Spleen (tissue), 7 donors: ENCODE results near the gene RPP30.

Source experiments
- POLR2A ChIP-seq, 3 donors: fragments of 450-650 bp; IDR thresholded peaks; one replicate each; pipeline ENCODE4 v1.5.1; 2017; ENCODE audit warnings: antibody characterized with exemption in 3 of 3, mild to moderate bottlenecking in 1 of 3
- TF ChIP-seq, protein P1 (sequence below), 11 experiments: fragments of 200-600 bp in 7 of 11; fragments of 450-650 bp in 4 of 11; sonication (generic) in 4 of 11; IDR thresholded peaks in 8 of 11; conservative IDR thresholded peaks in 3 of 11; 1 replicate in 7 of 11; 2 replicates in 4 of 11; pipeline versions ENCODE4 v1.4.0 to v1.8.0; 2016 to 2021; ENCODE audit warnings: antibody characterized with exemption in 11 of 11, inconsistent platforms in 4 of 11, mild to moderate bottlenecking in 1 of 11
- donor health status: DM: no; HTN: no; CAD: no; lungs with moderate emphysema.
- donor health status: DM: no; HTN: no; CAD: no.
- donor health status: DM: no; HTN: no; CAD: no.

DNA sequence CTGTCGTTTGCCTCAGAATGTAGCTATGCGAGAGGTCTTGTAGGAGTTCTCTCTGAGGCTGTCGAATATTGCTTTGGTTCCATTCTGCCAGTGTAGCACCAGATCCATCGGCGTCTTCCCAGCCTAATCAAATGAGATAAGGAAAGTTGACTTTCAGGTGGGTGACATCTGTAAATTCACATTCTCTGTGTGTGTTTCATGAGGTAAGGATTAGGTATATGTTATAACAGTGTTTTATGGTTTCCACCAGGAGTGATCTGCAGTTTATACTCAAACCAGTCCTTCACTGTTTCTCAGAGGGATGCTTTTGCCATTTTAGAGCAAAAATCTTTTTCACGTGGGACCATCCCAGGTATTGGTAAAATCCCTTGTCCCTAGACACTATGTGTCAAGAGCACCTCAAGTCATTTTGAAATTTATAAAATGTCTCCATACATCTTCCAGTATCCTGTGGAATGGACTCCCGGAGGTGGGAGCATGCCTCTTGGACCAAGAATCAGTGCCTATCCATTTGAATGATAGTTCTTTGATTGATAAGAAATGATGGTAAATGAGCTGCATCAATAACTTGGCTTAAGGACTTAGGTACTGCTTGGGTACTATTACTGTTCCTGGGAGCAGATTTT is 41.2 kb downstream of the RPP30 start:
- TF ChIP-seq, protein P1, sequence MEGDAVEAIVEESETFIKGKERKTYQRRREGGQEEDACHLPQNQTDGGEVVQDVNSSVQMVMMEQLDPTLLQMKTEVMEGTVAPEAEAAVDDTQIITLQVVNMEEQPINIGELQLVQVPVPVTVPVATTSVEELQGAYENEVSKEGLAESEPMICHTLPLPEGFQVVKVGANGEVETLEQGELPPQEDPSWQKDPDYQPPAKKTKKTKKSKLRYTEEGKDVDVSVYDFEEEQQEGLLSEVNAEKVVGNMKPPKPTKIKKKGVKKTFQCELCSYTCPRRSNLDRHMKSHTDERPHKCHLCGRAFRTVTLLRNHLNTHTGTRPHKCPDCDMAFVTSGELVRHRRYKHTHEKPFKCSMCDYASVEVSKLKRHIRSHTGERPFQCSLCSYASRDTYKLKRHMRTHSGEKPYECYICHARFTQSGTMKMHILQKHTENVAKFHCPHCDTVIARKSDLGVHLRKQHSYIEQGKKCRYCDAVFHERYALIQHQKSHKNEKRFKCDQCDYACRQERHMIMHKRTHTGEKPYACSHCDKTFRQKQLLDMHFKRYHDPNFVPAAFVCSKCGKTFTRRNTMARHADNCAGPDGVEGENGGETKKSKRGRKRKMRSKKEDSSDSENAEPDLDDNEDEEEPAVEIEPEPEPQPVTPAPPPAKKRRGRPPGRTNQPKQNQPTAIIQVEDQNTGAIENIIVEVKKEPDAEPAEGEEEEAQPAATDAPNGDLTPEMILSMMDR (IDR thresholded peaks at IDR 0.05 in 8 of 11, conservative IDR thresholded peaks at IDR 0.05 in 3 of 11): no peak
- no peak for TF ChIP-seq POLR2A (IDR thresholded peaks at IDR 0.05)
